H9 (cell line): Measurements from ENCODE around the gene CCNJL. TPM values are rescaled to one million over a fixed set of nuclear protein-coding genes. Genes with fewer than 3 reads are reported as not detected.
A peak's percentile ranks its signal among the peaks of the same experiment; 100 is the strongest.

ENCODE experiments used
- DNase-seq: peaks from one replicate; pipeline ENCODE4 v3.0.0-alpha.2; 2017
- H2AFZ ChIP-seq: one replicate; pipeline ENCODE4 v1.6.1; 2013; ENCODE audit warnings: mild to moderate bottlenecking, low read length, control low read depth, moderate library complexity
- H2AK5ac ChIP-seq: 2 replicates; pipeline ENCODE4 v1.6.1; 2013; ENCODE audit warnings: low read length, control low read depth, mixed read lengths; ENCODE audit not compliant: insufficient read length
- H2BK120ac ChIP-seq: one replicate; pipeline ENCODE4 v1.6.1; 2013; ENCODE audit warnings: low read depth, mild to moderate bottlenecking, low read length, control low read depth, inconsistent platforms; ENCODE audit not compliant: poor library complexity, severe bottlenecking
- H2BK12ac ChIP-seq: 2 replicates; pipeline ENCODE4 v1.6.1; 2013; ENCODE audit warnings: low read length, control low read depth, mixed read lengths, low read depth; ENCODE audit not compliant: insufficient read length
- H2BK15ac ChIP-seq: 2 replicates; pipeline ENCODE4 v1.6.1; 2013; ENCODE audit warnings: low read depth, low read length, control low read depth
- H2BK20ac ChIP-seq: one replicate; pipeline ENCODE4 v1.6.1; 2013; ENCODE audit warnings: low read depth, mild to moderate bottlenecking, low read length, control low read depth, inconsistent platforms; ENCODE audit not compliant: poor library complexity, severe bottlenecking
- H2BK5ac ChIP-seq: 2 replicates; pipeline ENCODE4 v1.6.1; 2013; ENCODE audit warnings: low read length, control low read depth, mixed read lengths; ENCODE audit not compliant: insufficient read length
- H3K14ac ChIP-seq: 2 replicates; pipeline ENCODE4 v1.6.1; 2013; ENCODE audit warnings: low read length, control low read depth; ENCODE audit not compliant: insufficient read depth
- H3K18ac ChIP-seq: 2 replicates; pipeline ENCODE4 v1.6.1; 2013; ENCODE audit warnings: low read depth, mild to moderate bottlenecking, mixed read lengths, low read length, control low read depth; ENCODE audit not compliant: insufficient read length
- H3K23ac ChIP-seq: 2 replicates; pipeline ENCODE4 v1.6.1; 2013; ENCODE audit warnings: low read length, control low read depth, mixed read lengths, low read depth; ENCODE audit not compliant: insufficient read length
- H3K23me2 ChIP-seq: 2 replicates; pipeline ENCODE4 v1.6.1; 2013; ENCODE audit warnings: low read depth, mild to moderate bottlenecking, mixed read lengths, low read length, control low read depth; ENCODE audit not compliant: insufficient read length, poor library complexity, severe bottlenecking
- H3K27ac ChIP-seq: 2 replicates; pipeline ENCODE4 v1.5.1; 2013; ENCODE audit warnings: low read length, control low read depth, mixed read lengths, low read depth; ENCODE audit not compliant: insufficient read length
- H3K27me3 ChIP-seq: 2 replicates; pipeline ENCODE4 v1.6.1; 2013; ENCODE audit warnings: low read length, control low read depth, inconsistent platforms; ENCODE audit not compliant: insufficient read depth
- H3K4ac ChIP-seq: 2 replicates; pipeline ENCODE4 v1.6.1; 2013; ENCODE audit warnings: low read depth, mild to moderate bottlenecking, control low read depth, inconsistent platforms, low read length, moderate library complexity
- H3K4me1 ChIP-seq: 2 replicates; pipeline ENCODE4 v1.6.1; 2013; ENCODE audit warnings: low read length, control low read depth, inconsistent platforms; ENCODE audit not compliant: insufficient read depth
- H3K4me2 ChIP-seq: 2 replicates; pipeline ENCODE4 v1.6.1; 2013; ENCODE audit warnings: low read length, control low read depth, mixed read lengths; ENCODE audit not compliant: insufficient read length, insufficient read depth
- H3K56ac ChIP-seq: 2 replicates; pipeline ENCODE4 v1.6.1; 2013; ENCODE audit warnings: low read depth, mild to moderate bottlenecking, mixed read lengths, low read length, control low read depth; ENCODE audit not compliant: insufficient read length
- H3K79me1 ChIP-seq: 2 replicates; pipeline ENCODE4 v1.6.1; 2013; ENCODE audit warnings: low read depth, mild to moderate bottlenecking, moderate library complexity, low read length, control low read depth, inconsistent platforms; ENCODE audit not compliant: insufficient read depth, poor library complexity, severe bottlenecking
- H3K79me2 ChIP-seq: 2 replicates; pipeline ENCODE4 v1.6.1; 2013; ENCODE audit warnings: low read length, control low read depth, inconsistent platforms; ENCODE audit not compliant: insufficient read depth
- H3K9ac ChIP-seq: 2 replicates; pipeline ENCODE4 v1.6.1; 2013; ENCODE audit warnings: low read length, control low read depth, mixed read lengths; ENCODE audit not compliant: insufficient read length; ENCODE audit errors: extremely low read depth
- H3K9me3 ChIP-seq: one replicate; pipeline ENCODE4 v1.6.1; 2013; ENCODE audit warnings: low read depth, low read length, inconsistent platforms; ENCODE audit not compliant: control insufficient read depth
- H3T11ph ChIP-seq: one replicate; pipeline ENCODE4 v1.6.1; 2013; ENCODE audit warnings: mild to moderate bottlenecking, low read length, control low read depth, inconsistent platforms
- H4K20me1 ChIP-seq: one replicate; pipeline ENCODE4 v1.6.1; 2013; ENCODE audit not compliant: control insufficient read depth, insufficient read length, insufficient read depth
- H4K5ac ChIP-seq: 2 replicates; pipeline ENCODE4 v1.6.1; 2013; ENCODE audit warnings: low read depth, mild to moderate bottlenecking, mixed read lengths, low read length, control low read depth; ENCODE audit not compliant: insufficient read length
- H4K8ac ChIP-seq: replicated peaks from 2 replicates; pipeline ENCODE4 v1.6.1; 2013; ENCODE audit warnings: low read length, control low read depth, mixed read lengths, low read depth; ENCODE audit not compliant: insufficient read length
- H4K91ac ChIP-seq: 2 replicates; pipeline ENCODE4 v1.6.1; 2013; ENCODE audit warnings: low read depth, mild to moderate bottlenecking, moderate library complexity, mixed read lengths, low read length, control low read depth; ENCODE audit not compliant: insufficient read length
- H3K27ac Mint-ChIP-seq, 3 experiments: 2 replicates in 2 of 3; 3 replicates in 1 of 3; pipeline ENCODE4 v1.8.0; 2020 to 2021; ENCODE audit warnings: mixed read lengths in 3 of 3, mild to moderate bottlenecking in 1 of 3, moderate library complexity in 1 of 3
- H3K27me3 Mint-ChIP-seq: 2 replicates; pipeline ENCODE4 v1.8.0; 2021; ENCODE audit warnings: low read depth, mild to moderate bottlenecking, moderate library complexity, mixed read lengths
- H3K36me3 Mint-ChIP-seq, 3 experiments: 2 replicates in 2 of 3; 3 replicates in 1 of 3; pipeline ENCODE4 v1.8.0; 2020 to 2021; ENCODE audit warnings: low read depth in 3 of 3, mixed read lengths in 3 of 3; ENCODE audit not compliant: insufficient read depth in 1 of 3
- H3K4me1 Mint-ChIP-seq, 2 experiments: 2 replicates each; pipeline ENCODE4 v1.8.0; 2020; ENCODE audit warnings: mixed read lengths in 2 of 2
- H3K4me3 Mint-ChIP-seq, 2 experiments: 2 replicates in 1 of 2; 3 replicates in 1 of 2; pipeline ENCODE4 v1.8.0; 2020 to 2021; ENCODE audit warnings: mild to moderate bottlenecking in 2 of 2, mixed read lengths in 2 of 2, moderate library complexity in 1 of 2
- H3K9me3 Mint-ChIP-seq, 2 experiments: 2 replicates in 1 of 2; 3 replicates in 1 of 2; pipeline ENCODE4 v1.8.0; 2020; ENCODE audit warnings: mild to moderate bottlenecking in 2 of 2, mixed read lengths in 2 of 2, moderate library complexity in 1 of 2
- WGBS: extraction: QIAGEN DNeasy Blood & Tissue Kit; methylation state at CpG from one replicate; pipeline ENCODE4 v1.1.7; 2013; ENCODE audit warnings: missing lambda C conversion rate, low lambda C conversion rate, mixed read lengths; ENCODE audit not compliant: insufficient read length; ENCODE audit errors: extremely low coverage; 5-methylcytosine and 5-hydroxymethylcytosine counted together
- total RNA-seq: library from RNA; stranded (reverse); gene quantifications from 2 replicates; pipeline ENCODE4 v1.2.1, GENCODE V29; 2021
- TF ChIP-seq, protein P1 (sequence below): fragments of 200-600 bp; sonication (generic); conservative IDR thresholded peaks from 3 replicates; pipeline ENCODE4 v1.8.0; 2021; ENCODE audit warnings: antibody characterized with exemption, mild to moderate bottlenecking

CCNJL gene
- total RNA-seq, 1 experiment from 2014 or later, result 26.9 TPM

GRCh38 chr5:160270704-160271103 is 41.7 kb downstream of the CCNJL start:
- no peak overlapping the region for H2BK5ac ChIP-seq
- no peak overlapping the region for H2BK12ac ChIP-seq
- no peak overlapping the region for H3K56ac ChIP-seq
- DNase-seq, result no peak
- H3K14ac ChIP-seq, result no peak overlapping the region
- H2BK20ac ChIP-seq, result no peak overlapping the region
- no peaks in the 10 kb centered on the region for H3K23me2 ChIP-seq
- Mint-ChIP-seq H3K4me1 (peaks cover 52 to 54% of the 10 kb centered on the region in 2 experiments), H3K27me3 (no peaks in the 10 kb centered on the region; the same call in 1 of the 2 replicates), H3K36me3 (peaks cover 6 to 47% (median 15%) of the 10 kb centered on the region in 3 experiments; a peak in 6 of 7 replicates), H3K27ac (peak overlapping the region; percentile 61 to 83 (median 74); a peak in 6 of 7 replicates), H3K4me3 (no peak overlapping the region), H3K9me3 (no peaks in the 10 kb centered on the region)
- no peak overlapping the region for H3K23ac ChIP-seq
- no peak overlapping the region for H4K91ac ChIP-seq
- H3K79me2 ChIP-seq, result no peaks in the 10 kb centered on the region; the same call in 1 of the 2 replicates
- peaks cover 14% of the 10 kb centered on the region; the same call in 1 of the 2 replicates for H3K4me1 ChIP-seq
- no peaks in the 10 kb centered on the region for H3K79me1 ChIP-seq
- H2AK5ac ChIP-seq, result no peak overlapping the region
- no peak overlapping the region for H2BK15ac ChIP-seq
- TF ChIP-seq, protein P1, sequence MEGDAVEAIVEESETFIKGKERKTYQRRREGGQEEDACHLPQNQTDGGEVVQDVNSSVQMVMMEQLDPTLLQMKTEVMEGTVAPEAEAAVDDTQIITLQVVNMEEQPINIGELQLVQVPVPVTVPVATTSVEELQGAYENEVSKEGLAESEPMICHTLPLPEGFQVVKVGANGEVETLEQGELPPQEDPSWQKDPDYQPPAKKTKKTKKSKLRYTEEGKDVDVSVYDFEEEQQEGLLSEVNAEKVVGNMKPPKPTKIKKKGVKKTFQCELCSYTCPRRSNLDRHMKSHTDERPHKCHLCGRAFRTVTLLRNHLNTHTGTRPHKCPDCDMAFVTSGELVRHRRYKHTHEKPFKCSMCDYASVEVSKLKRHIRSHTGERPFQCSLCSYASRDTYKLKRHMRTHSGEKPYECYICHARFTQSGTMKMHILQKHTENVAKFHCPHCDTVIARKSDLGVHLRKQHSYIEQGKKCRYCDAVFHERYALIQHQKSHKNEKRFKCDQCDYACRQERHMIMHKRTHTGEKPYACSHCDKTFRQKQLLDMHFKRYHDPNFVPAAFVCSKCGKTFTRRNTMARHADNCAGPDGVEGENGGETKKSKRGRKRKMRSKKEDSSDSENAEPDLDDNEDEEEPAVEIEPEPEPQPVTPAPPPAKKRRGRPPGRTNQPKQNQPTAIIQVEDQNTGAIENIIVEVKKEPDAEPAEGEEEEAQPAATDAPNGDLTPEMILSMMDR, result no peak
- no peaks in the 10 kb centered on the region for H4K20me1 ChIP-seq
- H3K4me2 ChIP-seq, result no peak overlapping the region
- H4K8ac ChIP-seq, result no peak overlapping the region
- H3K9ac ChIP-seq, result no peak overlapping the region
- H3T11ph ChIP-seq, result no peak overlapping the region
- no peak overlapping the region for H2BK120ac ChIP-seq
- H3K4ac ChIP-seq, result no peak overlapping the region
- no peak overlapping the region for H2AFZ ChIP-seq
- no peaks in the 10 kb centered on the region for H3K9me3 ChIP-seq
- no peaks in the 10 kb centered on the region for H3K27me3 ChIP-seq
- no peak overlapping the region for H3K18ac ChIP-seq
- WGBS, result no CpG with 5 or more reads among the region's 4 CpGs
- no peak overlapping the region for H4K5ac ChIP-seq
- H3K27ac ChIP-seq, result no peak overlapping the region
